AG09319 (cell line): ENCODE measurements around the gene ATXN7.

ENCODE experiments used
- DNase-seq: peaks from one replicate; pipeline ENCODE4 v3.0.0-alpha.2; 2010; ENCODE audit warnings: low read depth; ENCODE audit errors: extremely low read depth
- TF ChIP-seq, protein P1 (sequence below): IDR thresholded peaks from 2 replicates; pipeline ENCODE4 v1.5.1; 2011; ENCODE audit warnings: low read depth, mild to moderate bottlenecking, inconsistent platforms, low read length, moderate library complexity

The ATXN7 gene

DNA sequence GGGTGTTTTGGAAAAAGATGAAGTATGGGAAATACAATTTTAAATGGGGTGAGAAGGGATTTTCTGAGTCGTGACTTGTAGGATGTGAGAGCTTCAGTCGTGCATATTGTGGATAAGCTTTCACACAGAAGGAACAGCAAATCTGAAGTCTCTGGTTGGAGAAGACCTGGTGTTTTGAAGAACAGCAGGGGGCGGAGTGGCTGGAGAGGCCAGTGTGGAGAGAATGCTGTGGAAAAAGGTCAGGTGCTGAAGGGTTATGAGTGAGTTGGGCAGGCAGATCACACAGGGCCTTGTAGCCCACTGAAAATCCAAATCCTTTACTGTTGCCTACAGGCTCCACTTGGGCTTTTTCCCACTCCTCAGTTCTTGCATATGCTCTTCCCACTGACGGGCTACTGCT, 62.6 kb downstream of the ATXN7 start:
- no peak for DNase-seq
- TF ChIP-seq, protein P1, sequence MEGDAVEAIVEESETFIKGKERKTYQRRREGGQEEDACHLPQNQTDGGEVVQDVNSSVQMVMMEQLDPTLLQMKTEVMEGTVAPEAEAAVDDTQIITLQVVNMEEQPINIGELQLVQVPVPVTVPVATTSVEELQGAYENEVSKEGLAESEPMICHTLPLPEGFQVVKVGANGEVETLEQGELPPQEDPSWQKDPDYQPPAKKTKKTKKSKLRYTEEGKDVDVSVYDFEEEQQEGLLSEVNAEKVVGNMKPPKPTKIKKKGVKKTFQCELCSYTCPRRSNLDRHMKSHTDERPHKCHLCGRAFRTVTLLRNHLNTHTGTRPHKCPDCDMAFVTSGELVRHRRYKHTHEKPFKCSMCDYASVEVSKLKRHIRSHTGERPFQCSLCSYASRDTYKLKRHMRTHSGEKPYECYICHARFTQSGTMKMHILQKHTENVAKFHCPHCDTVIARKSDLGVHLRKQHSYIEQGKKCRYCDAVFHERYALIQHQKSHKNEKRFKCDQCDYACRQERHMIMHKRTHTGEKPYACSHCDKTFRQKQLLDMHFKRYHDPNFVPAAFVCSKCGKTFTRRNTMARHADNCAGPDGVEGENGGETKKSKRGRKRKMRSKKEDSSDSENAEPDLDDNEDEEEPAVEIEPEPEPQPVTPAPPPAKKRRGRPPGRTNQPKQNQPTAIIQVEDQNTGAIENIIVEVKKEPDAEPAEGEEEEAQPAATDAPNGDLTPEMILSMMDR = no peak

DNA sequence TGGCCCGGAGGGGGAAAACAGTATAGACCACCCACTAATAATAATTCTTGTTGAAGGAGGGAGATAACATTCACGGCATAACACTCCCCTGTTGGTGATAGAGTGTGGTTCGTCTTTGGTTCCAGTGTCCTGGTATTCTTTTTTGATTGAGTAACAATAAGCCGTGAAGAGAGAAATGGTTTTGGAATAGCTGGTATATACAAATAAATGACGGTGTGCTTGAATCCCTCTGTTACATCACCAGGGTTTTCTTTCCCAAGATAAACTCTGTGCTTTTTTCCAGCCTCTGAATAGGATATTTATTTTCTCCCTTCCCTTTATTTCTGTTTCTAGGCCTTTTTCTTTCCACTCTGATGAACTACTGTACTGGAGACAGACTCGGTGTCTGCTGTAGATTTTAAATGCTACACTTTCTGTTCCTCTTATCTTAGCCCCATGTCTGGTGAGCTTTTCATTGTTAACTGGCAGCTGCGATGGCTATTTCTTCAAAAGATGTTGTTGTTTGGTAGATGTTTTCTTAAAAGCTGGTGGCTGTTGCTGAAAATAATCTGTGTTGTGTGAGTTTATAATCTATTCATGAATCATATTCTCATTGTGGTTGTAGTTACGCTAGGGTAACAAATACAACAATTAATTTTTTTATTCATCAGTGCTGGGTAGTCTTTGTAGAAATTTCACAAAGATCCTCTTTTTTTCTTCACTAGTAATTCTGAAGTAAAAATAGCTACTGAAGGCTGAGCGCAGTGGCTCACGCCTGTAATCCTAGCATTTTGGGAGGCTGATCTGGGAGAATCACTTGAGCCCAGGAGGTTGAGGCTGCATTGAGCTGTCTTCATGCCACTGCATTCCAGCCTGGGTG, 64.0 kb downstream of the ATXN7 start:
- DNase-seq = no peak

DNA sequence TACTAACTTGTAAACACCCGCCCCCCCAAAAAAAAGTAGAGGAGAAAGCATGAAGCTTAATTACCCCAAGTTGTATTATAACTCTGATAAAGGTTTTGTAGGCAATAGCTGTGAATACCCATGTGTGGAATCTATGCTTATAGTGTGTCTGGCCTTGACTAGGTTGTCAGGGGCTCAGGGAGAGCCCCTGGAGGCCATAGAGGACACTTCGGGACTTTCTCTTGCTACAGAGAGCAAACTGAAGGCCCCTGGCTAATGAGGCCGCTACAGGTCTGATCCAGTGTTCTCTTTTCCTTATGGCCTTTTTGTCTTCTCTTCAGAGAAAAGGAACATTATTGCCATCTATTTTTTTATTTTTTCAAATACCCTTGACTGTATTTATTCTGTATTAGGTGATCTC, 67.6 kb downstream of the ATXN7 start:
- TF ChIP-seq, protein P1 = no peak
- DNase-seq = no peak

More for the DNA sequence above, 64.0 kb downstream of the ATXN7 start:
- TF ChIP-seq, protein P1 = no peak

DNA sequence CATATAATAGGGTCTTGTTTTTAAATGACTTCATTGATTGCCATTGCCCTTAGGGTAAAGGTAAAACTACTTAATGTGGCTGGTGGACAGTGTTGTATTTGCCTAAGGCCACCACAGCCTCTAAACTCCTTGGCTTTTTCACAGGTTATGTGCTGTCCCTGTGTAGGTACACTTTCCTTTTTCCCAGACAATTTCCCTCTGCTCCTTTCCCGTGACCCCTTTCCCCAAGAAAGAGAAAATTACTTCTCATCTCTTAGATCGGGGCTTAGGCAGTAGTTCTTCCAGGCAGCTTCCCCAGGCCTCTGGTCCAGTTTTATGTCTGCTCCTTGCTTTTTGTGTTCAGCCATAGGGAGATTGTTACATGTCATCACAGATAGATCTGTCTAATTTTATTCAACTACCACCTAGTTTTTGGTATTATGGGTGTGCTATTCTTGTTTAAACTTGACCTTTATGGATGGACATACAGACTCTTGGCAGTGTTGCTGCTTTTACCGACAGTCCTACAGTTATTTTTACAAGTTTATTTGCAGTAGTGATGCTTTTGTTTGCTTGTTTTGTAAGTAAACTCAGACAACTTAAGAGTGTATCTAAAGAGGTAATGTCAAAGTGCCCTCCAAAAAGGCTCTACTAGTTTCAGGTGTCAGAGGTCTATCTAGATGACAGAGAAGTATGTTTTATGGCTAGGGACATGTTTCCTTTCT, 69.0 kb downstream of the ATXN7 start:
- TF ChIP-seq, protein P1 = no peak
- no peak for DNase-seq

DNA sequence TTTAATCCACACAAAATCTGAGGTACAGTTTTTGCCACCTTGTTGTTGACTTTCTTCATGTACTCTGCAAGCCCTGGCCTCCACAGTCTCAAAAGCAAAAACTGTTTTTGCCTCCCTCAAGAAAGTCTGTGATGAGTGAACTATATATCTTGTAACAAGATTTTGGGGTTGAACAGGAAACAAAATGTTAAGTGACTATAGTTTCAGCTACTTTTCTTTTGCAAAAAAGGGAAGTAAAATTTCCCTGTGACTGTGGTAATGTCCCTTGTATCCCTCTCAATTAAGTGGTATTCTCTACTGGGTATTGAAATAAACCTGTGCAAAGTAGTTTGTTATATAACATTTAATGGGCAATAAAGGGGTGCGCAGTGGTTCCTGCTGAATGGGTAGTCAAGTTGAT, 69.8 kb downstream of the ATXN7 start:
- TF ChIP-seq, protein P1 = no peak
- DNase-seq = no peak

DNA sequence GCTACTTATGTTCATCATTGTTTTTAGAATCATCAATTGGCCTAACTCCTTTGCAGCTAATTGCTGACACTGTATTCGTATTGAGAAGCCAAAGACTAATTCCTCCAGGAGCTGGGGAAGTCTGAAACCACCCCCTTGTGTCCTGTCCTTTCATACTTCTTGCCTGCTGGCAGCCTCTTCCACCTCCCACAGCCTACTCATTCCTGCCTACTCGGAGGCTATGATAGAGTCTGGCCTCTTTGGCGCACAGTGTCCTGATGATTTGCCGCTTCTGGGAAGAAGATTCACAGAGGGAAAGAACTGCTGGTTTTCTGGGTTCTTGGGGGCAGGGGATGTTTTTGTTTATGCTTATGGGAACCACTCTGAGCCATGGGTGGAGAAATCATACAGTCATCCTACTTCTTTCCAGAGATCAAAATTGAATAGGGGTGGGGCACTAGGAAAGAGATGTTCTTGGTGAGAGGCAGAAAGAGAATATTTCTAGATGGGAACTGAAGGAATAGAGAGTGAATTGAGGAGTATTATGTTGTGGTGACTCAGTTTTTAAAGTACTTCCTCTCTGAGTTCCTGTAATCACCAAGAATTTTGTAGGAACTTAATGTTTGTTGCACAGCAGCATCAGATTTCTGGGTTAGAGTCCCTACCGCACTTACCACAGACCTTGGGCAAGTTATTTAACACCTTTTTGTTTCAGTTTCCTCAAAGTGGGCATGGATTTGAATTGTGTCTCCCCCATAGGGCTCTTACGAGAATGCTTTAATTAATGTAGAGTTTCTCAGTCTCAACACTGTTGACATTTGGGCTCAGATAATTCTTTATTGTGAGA, 70.6 kb downstream of the ATXN7 start:
- TF ChIP-seq, protein P1 = no peak
- no peak for DNase-seq
